Neuronal stem cell (in vitro differentiated cells): ENCODE data around the gene SIK3.

Experiments
- DNase-seq: peaks from one replicate; pipeline ENCODE4 v3.0.0-alpha.2; 2013; ENCODE audit warnings: low spot score
- H2AFZ ChIP-seq: one replicate; pipeline ENCODE4 v1.6.1; 2013; ENCODE audit warnings: mild to moderate bottlenecking, low read length, inconsistent platforms
- H2AK5ac ChIP-seq: 2 replicates; pipeline ENCODE4 v1.6.1; 2013; ENCODE audit warnings: low read depth, mild to moderate bottlenecking, inconsistent platforms, low read length, moderate library complexity, mixed read lengths
- H2BK120ac ChIP-seq: 2 replicates; pipeline ENCODE4 v1.6.1; 2013; ENCODE audit warnings: low read depth, mild to moderate bottlenecking, inconsistent platforms, low read length, moderate library complexity, mixed read lengths
- H2BK12ac ChIP-seq: one replicate; pipeline ENCODE4 v1.6.1; 2013; ENCODE audit warnings: low read length, inconsistent platforms
- H2BK15ac ChIP-seq: 2 replicates; pipeline ENCODE4 v1.6.1; 2013; ENCODE audit warnings: mild to moderate bottlenecking, low read length, inconsistent platforms, mixed read lengths
- H2BK5ac ChIP-seq: one replicate; pipeline ENCODE4 v1.6.1; 2013; ENCODE audit warnings: inconsistent platforms, mild to moderate bottlenecking, low read length, moderate library complexity
- H3K14ac ChIP-seq: one replicate; pipeline ENCODE4 v1.6.1; 2013; ENCODE audit warnings: low read length, inconsistent platforms
- H3K18ac ChIP-seq: 2 replicates; pipeline ENCODE4 v1.6.1; 2013; ENCODE audit warnings: low read length, inconsistent platforms
- H3K23ac ChIP-seq: 2 replicates; pipeline ENCODE4 v1.6.1; 2013; ENCODE audit warnings: low read depth, mild to moderate bottlenecking, mixed read lengths, low read length, inconsistent platforms; ENCODE audit not compliant: poor library complexity
- H3K27ac ChIP-seq: replicated peaks from 3 replicates; pipeline ENCODE4 v1.5.1; 2013; ENCODE audit warnings: low read length, inconsistent platforms
- H3K27me3 ChIP-seq, 3 experiments: 2 replicates each; pipeline ENCODE4 v1.6.1; 2013; ENCODE audit warnings: low read length in 3 of 3, mild to moderate bottlenecking in 2 of 3, inconsistent platforms in 1 of 3, low read depth in 1 of 3, mixed read lengths in 1 of 3, moderate library complexity in 1 of 3; ENCODE audit not compliant: control insufficient read depth in 3 of 3, insufficient read depth in 3 of 3
- H3K36me3 ChIP-seq, 2 donors: replicated peaks in 1 of 2; 2 replicates each; pipeline ENCODE4 v1.6.1; 2013; ENCODE audit warnings: low read length in 2 of 2; ENCODE audit not compliant: control insufficient read depth in 2 of 2, insufficient read depth in 2 of 2
- H3K4ac ChIP-seq: 2 replicates; pipeline ENCODE4 v1.6.1; 2013; ENCODE audit warnings: inconsistent platforms, mild to moderate bottlenecking, low read length, moderate library complexity
- H3K4me1 ChIP-seq, 2 donors: 1 replicate in 1 of 2; 2 replicates in 1 of 2; pipeline ENCODE4 v1.6.1; 2013; ENCODE audit warnings: low read length in 2 of 2, low read depth in 1 of 2; ENCODE audit not compliant: control insufficient read depth in 2 of 2, insufficient read depth in 1 of 2
- H3K4me2 ChIP-seq: one replicate; pipeline ENCODE4 v1.6.1; 2013; ENCODE audit warnings: mild to moderate bottlenecking, low read length, inconsistent platforms; ENCODE audit not compliant: insufficient read depth, poor library complexity, severe bottlenecking
- H3K4me3 ChIP-seq, 2 donors: 2 replicates each; pipeline ENCODE4 v1.5.1; 2013; ENCODE audit warnings: low read length in 2 of 2, mild to moderate bottlenecking in 2 of 2, inconsistent platforms in 1 of 2, moderate library complexity in 1 of 2
- H3K79me1 ChIP-seq: one replicate; pipeline ENCODE4 v1.6.1; 2013; ENCODE audit warnings: low read depth, mild to moderate bottlenecking, inconsistent platforms, low read length, moderate library complexity
- H3K9ac ChIP-seq: one replicate; pipeline ENCODE4 v1.6.1; 2013; ENCODE audit warnings: mild to moderate bottlenecking, low read depth, low read length, inconsistent platforms; ENCODE audit not compliant: poor library complexity
- H3K9me3 ChIP-seq, 2 donors: replicated peaks in 1 of 2; 2 replicates each; pipeline versions ENCODE3 to v1.6.1; 2013; ENCODE audit warnings: low read length in 2 of 2, mild to moderate bottlenecking in 2 of 2, inconsistent platforms in 1 of 2, low read depth in 1 of 2, mixed read lengths in 1 of 2, moderate library complexity in 1 of 2; ENCODE audit not compliant: control insufficient read depth in 2 of 2, insufficient read depth in 1 of 2
- H4K8ac ChIP-seq: one replicate; pipeline ENCODE4 v1.6.1; 2013; ENCODE audit warnings: low read depth, mild to moderate bottlenecking, inconsistent platforms, low read length, moderate library complexity
- H4K91ac ChIP-seq: one replicate; pipeline ENCODE4 v1.6.1; 2013; ENCODE audit warnings: low read length, low read depth, mild to moderate bottlenecking, inconsistent platforms; ENCODE audit not compliant: poor library complexity
- WGBS, 2 donors: extraction: QIAGEN DNeasy Blood & Tissue Kit; methylation state at CpG; one replicate each; pipeline ENCODE4 v1.1.7; 2013; ENCODE audit warnings: missing lambda C conversion rate in 2 of 2, mixed read lengths in 1 of 2; ENCODE audit not compliant: insufficient read length in 2 of 2, insufficient replicate concordance in 1 of 2; ENCODE audit errors: extremely low coverage in 2 of 2; 5-methylcytosine and 5-hydroxymethylcytosine counted together

The SIK3 gene

DNA sequence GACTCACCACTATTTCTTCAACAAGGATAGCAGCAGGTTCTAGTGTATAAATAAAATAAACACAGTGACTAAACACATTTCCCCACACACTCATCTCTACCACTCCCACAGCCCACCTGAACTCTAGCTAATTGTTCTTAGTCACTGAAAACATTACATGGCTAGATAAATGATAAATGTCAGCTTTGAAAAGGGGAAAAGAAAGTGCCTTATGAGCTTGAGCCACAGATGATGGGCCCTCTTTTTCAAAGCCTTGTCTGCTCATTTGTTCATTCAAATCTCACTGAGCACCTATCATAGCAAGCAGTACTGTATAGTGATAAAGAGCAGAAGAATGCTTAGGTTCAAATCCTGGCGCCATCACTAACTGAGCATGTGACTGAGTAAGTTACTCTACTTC, 58.3 kb downstream of the SIK3 start:
- WGBS, 2 donors, result no CpG with 5 or more reads among the region's 1 CpG
- H3K4ac ChIP-seq, result no peak overlapping the region

DNA sequence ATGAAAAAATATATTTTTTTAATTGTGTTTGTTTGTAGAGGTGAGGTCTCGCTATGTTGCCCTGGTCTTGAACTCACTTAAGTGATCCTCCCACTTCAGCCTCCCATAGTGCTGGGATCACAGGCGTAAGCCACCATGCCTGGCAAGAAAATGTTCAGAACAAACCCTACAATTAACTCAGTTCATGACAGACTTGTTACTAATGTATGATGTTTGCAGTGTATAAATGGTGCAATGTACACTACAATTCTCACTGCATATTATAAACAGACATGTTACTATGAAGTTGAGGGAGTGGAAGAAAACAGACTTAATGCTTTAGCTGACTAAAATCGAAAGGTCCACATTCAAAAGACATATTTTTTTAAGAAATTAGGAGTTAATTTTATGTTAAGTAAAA, 59.0 kb downstream of the SIK3 start:
- WGBS, 2 donors, result no CpG with 5 or more reads among the region's 3 CpGs

More for the DNA sequence above, 58.3 kb downstream of the SIK3 start:
- Histone ChIP-seq H2BK12ac (no peak overlapping the region), H3K18ac (no peak overlapping the region), H3K27ac (no peak overlapping the region), H3K4me1 (peaks cover 3% of the 10 kb centered on the region in 2 donors), H4K91ac (no peak overlapping the region), H3K9me3 (no peaks in the 10 kb centered on the region), H3K27me3 (no peaks in the 10 kb centered on the region), H3K4me2 (no peak overlapping the region), H3K4me3 (no peak overlapping the region), H2BK15ac (no peak overlapping the region), H3K23ac (no peak overlapping the region), H3K36me3 (no peaks in the 10 kb centered on the region), H4K8ac (no peak overlapping the region), H3K79me1 (no peaks in the 10 kb centered on the region), H2AFZ (no peak overlapping the region), H3K14ac (no peak overlapping the region), H2AK5ac (no peak overlapping the region), H3K9ac (no peak overlapping the region), H2BK120ac (no peak overlapping the region), H2BK5ac (no peak overlapping the region)
- DNase-seq, result no peak

DNA sequence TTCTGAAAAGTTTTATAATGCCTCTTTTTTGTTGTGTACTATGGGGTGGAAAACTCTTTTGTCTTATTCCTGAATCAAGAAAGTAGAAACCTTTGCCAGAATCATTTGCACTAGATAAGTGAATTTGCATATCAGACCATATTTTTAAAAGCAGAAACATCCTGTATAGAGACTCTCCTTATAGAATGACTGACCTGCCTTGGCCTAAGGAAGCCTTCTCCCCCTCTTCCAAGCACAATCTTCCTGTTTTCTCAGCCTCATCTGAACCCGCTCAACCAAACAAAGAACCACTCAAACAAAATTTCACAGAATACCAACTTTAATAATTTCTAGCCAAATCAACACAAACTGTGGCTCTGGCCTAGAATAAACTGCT, 60.3 kb downstream of the SIK3 start:
- Histone ChIP-seq H2AK5ac (no peak overlapping the region), H2BK12ac (no peak overlapping the region), H3K4me3 (no peak overlapping the region), H4K8ac (no peak overlapping the region), H3K23ac (no peak overlapping the region), H3K9me3 (no peaks in the 10 kb centered on the region), H3K27me3 (no peaks in the 10 kb centered on the region), H3K4ac (no peak overlapping the region), H3K27ac (no peak overlapping the region), H4K91ac (no peak overlapping the region), H3K9ac (no peak overlapping the region), H3K14ac (no peak overlapping the region), H3K36me3 (no peaks in the 10 kb centered on the region), H3K4me2 (no peak overlapping the region), H3K4me1 (peaks cover 3% of the 10 kb centered on the region in 2 donors), H2BK120ac (no peak overlapping the region), H3K79me1 (no peaks in the 10 kb centered on the region), H2BK5ac (no peak overlapping the region), H2BK15ac (no peak overlapping the region), H3K18ac (no peak overlapping the region), H2AFZ (no peak overlapping the region)
- WGBS, 2 donors, result no CpG with 5 or more reads among the region's 1 CpG
- DNase-seq, result no peak

More for the DNA sequence above, 59.0 kb downstream of the SIK3 start:
- Histone ChIP-seq H3K4me3 (no peak overlapping the region), H3K23ac (no peak overlapping the region), H3K4me1 (peaks cover 3% of the 10 kb centered on the region in 2 donors), H4K91ac (no peak overlapping the region), H2BK12ac (no peak overlapping the region), H3K36me3 (no peaks in the 10 kb centered on the region), H3K14ac (no peak overlapping the region), H2AFZ (no peak overlapping the region), H2BK5ac (no peak overlapping the region), H3K79me1 (no peaks in the 10 kb centered on the region), H3K4ac (no peak overlapping the region), H3K27ac (no peak overlapping the region), H4K8ac (no peak overlapping the region), H2BK120ac (no peak overlapping the region), H2BK15ac (no peak overlapping the region), H3K27me3 (no peaks in the 10 kb centered on the region), H3K9me3 (no peaks in the 10 kb centered on the region), H3K4me2 (no peak overlapping the region), H2AK5ac (no peak overlapping the region), H3K9ac (no peak overlapping the region), H3K18ac (no peak overlapping the region)
- no peak for DNase-seq

DNA sequence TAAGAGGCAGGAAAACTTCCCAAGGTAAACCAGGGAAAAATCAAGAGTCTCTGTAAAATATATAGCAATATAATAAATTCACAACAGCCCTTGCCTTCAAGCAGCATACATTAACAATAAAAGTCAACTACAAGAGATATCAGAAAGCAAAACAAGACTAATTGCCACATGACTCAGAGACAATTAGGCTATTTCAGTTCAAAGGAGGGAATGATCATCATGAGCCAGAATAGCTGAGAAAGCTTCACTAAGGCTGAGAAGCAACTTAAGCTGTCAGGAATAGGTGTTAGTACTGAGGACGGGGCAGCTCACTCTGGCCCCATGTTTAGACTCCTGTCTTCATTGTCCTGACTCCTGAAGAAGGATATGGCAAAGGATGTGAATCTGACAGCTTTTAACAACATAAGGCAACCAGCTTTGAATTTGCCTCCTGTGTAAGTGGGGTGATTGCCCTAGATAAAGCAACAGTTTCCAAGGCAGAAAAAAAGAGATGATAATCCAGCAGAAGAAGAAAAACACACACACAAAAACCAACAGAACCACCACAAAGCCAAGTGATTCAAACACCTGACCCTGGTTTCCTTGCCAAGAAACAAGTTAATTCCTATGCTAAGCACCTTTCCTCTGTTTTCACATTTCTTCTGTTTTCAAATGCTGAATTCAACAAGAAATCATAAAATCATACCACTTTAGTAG, 60.8 kb downstream of the SIK3 start:
- no CpG with 5 or more reads among the region's 1 CpG for WGBS, 2 donors
- Histone ChIP-seq H3K14ac (no peak overlapping the region), H3K27me3 (no peaks in the 10 kb centered on the region), H2BK120ac (no peak overlapping the region), H2BK5ac (no peak overlapping the region), H4K91ac (no peak overlapping the region), H3K4me3 (no peak overlapping the region), H3K79me1 (no peaks in the 10 kb centered on the region), H3K18ac (no peak overlapping the region), H3K27ac (no peak overlapping the region), H3K23ac (no peak overlapping the region), H3K4me1 (peaks cover 3% of the 10 kb centered on the region in 2 donors), H2BK15ac (no peak overlapping the region), H3K4me2 (no peak overlapping the region), H3K36me3 (no peaks in the 10 kb centered on the region), H2BK12ac (no peak overlapping the region), H3K9me3 (no peaks in the 10 kb centered on the region), H3K9ac (no peak overlapping the region), H4K8ac (no peak overlapping the region), H3K4ac (no peak overlapping the region), H2AFZ (no peak overlapping the region), H2AK5ac (no peak overlapping the region)
- DNase-seq, result no peak
